HG03196 (cell line): Measurements from ENCODE around the gene CCDC97.
"Not testable (repeated sequence)": the region's sequence is repeated elsewhere in the genome, so short reads cannot be mapped to it uniquely, and the experiment has no call there.

Source experiments
- ATAC-seq: cut with Tn5 transposase; IDR thresholded peaks from one replicate; pipeline ENCODE4 v1.9.1; 2021; ENCODE audit not compliant: unreplicated experiment

CCDC97 gene

DNA sequence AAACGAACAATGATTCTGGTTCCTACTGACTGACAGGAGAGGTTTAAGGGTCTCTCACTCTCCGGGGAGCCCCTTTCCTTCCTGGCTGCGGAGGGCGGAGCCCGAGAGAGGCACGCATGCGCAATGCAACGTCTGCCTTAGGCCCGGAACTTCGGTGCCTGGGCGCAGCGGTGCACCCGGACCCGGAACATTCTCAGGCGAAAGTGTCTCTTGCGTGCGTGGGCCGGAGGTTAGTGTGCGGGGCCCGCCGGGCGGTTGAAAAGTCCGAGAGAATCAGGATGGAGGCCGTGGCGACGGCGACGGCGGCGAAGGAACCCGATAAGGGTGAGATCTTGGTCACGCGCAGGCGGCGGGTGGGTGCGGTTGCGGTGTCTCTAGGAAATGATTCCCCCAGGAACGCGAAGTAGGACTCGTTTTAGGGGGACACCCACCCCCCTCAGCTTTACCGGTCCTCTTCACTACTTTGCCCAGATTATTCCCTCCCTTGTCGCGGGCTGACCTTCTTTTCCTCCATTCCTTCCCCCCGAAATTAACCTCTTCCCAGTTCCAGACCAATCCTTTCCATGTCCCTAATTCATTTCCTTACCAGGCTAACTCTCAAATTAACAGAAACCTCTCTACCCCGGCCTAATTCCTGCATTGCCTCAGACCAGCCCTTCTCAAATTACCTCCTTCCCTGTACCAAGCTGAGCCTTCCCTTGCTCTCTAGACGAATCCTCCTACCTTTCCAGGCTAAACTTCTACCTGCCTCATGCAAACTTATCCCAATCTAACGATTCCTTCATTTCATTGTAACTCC lies at the start of gene CCDC97:
Gene CCDC97, plus strand, starts transcription at position 140 of the 799 bp plus-strand sequence. Its CDS starts 139 bp downstream, at position 279.
- peak; percentile 65 for ATAC-seq

DNA sequence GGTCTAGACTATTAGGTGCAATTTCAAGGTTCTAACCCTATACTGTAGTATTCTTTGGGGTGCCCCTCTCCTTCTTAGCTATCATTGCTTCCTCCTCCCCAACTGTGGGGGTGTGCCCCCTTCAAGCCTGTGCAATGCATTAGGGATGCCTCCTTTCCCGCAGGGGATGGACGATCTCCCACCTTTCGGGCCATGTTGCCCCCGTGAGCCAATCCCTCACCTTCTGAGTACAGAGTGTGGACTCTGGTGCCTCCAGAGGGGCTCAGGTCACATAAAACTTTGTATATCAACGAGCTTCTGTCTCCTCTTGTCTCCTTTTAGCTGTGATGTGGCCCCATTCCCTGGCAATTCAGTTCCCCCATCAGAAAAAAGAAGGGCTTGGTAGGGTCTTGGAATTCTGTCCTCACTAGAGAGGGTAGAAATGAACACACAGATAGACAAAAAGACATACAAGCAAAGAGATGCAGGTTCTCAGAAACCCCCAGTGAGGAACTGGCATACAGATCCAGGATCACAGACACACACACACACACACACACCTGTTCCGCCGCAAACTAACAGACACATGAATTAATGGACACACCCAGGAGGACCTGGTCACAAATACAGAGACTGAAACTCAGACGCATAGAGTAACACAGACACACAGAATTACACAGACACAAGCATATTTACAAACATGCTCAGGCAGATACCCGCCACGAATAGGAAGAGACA lies 48.3 kb upstream of the CCDC97 start:
- no peak for ATAC-seq

DNA sequence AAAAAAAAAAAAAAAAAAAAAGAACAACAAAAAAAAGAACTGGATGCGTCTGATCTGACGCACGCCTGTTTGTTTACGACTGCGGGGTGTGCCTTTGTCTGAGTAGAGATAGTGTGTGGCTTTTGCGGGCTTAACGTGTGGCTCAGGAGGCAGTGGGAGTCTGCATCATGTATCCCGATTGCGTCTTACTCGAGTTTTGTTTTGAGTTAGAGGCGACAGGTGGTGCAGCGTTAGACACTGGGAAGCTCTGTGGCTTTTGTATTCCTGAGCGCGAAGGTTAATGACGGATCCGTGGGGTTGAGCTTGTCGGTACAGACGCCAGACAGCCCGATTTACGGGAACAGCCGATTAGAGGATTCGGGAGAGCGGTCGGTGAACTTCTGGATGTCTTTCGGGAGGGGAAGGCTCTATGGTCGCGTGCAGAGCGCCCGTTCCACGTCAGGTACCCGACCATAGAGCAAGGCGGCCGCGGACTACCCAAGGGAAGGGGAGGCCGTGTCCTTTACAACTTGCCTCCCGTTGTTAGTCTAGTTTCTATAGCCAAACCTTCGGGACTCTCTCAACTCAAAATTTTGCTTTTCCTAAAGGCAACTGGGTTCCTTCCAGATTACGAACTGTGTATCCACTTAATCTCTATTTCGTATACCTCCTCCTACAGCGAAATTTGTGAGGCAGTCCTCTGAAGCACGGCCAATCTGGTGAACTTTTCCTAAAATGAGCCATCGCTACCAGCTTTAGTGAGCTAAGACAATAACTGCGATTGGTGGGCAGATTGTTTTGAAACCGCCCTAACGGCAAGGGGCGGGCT lies 46.7 kb upstream of the CCDC97 start:
- peak; percentile 4 for ATAC-seq

DNA sequence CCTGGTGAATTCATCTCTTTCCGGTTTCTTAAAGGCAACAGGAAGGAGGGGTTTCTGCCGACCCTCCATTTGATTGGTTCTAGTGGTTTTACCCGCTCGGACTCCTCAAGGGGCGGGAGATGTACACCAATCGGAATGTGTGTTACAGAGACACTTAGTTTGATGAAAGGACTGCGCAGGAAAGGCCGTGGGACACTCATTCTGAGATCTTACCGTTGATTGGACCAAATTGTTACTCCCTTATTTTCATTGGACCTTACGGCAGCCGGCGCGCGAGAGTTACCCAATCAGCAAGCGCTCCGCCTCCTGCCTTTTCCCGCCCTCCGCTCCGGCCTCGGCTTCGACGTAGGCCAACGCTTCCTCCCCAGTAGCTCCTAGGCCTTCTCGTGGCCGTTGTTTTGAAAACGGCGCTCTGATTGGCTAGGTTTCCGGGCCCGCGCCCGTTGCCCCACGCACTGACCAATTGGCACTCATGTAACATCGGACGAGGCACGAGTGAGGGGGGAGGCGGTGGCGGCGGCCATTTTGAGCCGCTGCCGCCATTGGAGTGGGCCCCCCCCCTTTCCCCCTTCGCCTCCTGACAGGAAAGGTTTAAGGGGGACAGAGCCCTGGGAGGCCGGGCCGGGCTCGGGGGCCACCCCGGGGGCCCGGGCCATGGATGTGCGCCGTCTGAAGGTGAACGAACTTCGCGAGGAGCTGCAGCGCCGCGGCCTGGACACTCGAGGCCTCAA lies 46.0 kb upstream of the CCDC97 start, which contains the start of gene HNRNPUL1:
Gene HNRNPUL1, plus strand, starts transcription at position 523 of the 731 bp plus-strand sequence. Its CDS starts 132 bp downstream, at position 655.
- ATAC-seq, result peak; percentile 65

DNA sequence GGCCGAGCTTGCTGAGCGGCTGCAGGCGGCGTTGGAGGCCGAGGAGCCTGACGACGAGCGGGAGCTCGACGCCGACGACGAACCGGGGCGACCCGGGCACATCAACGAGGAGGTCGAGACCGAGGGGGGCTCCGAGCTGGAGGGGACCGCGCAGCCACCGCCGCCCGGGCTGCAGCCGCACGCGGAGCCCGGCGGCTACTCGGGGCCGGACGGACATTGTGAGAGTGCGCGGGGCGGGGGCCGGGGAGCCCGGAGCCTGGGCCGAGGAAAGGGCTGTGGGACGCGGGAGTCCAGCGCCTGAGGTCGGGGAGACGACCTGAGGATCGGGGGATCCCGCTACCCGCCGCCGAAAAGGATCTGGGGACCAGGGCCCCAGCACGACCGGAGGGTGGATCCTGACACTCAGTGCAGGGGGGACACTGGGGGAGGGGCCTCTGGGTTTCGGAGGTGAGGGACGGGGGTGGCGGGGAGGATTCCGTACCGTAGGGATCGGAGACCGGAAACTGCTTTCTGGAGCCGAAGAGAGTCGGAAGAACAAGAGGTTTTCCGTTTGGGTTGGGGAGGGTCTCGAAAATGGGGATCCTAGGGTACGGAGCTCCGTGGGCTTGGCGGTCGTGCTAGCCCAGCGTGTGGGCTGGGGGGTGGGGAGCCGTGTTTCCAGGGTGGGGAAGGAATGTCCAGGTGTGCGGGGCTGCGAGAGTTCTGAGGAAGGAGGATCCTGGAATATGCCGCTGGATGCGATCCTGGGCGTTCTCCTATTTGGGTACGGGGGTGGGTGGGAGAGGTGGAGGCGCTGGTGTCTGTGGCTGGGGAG lies 45.2 kb upstream of the CCDC97 start:
- no peak for ATAC-seq

DNA sequence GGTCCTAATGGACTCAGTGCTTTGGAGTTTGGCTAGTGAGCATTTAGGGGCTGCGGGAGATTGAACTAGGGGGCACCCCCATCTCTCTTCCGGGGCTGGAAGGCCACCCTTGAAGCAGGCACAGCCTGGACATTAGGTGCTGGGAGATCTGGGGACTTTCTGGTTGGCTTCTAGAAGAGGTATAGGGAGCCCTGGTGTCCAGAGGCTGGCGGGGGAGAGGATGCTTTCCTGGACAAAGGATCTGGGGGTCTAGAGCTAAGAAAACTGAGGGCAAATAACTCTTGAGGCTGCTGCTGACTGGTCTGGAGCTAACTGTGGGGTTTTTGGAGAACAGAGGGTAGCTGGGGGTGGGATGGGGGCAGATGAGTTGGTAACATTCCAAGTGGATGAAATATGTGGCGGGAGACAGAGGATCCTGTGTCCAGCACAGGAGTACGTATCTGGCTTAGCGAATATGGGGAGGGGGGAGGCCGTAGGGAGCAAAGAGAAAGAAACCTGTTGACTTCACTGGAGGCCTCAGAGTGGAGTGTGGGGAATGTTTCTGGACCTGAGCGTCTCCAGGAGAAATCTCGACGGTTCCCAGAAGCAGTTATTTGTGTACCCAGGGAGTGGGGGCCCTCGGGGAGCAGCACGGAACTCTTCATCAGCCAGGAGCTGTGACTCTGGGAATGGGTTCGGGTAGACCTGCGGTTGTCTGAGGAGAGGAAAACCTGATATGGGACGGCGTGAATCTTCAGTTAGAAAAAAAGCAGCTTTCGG lies 44.4 kb upstream of the CCDC97 start:
- ATAC-seq, result no peak

DNA sequence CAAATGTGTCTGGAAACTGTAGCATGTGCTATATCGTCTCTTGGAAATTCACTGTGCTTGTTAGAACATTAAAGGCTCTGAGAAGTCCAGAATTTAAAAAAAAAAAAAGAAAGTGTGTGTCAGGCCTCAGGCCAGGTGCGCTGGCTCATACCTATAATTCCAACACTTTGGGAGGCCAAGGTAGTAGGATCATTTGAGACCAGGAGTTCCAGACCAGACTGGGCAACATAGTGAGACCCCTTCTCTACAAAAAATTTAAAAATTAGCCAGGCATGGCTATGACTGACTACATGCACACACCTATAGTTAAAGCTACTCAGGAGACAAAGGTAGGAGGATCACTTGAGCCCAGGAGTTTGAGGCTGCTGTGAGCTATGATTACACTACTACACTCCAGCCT lies 40.9 kb upstream of the CCDC97 start:
- no peak for ATAC-seq

DNA sequence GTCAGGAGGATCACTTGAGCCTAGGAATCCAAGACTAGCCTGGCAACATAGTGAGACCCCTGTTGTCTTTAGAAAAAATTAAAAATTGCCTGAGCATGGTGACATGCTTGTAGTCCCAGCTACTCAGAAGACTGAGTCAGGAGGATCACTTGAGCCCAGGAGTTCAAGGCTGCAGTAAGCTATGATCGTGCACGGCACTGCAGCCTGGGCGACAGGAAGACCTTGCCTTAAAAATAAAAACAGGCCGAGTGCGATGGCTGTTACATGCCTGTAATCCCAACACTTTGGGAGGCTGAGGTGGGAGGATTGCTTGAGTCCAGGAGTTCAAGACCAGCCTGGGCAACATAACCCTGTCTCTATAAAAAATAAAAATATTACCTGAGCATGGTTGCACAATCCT lies 40.4 kb upstream of the CCDC97 start:
- no peak for ATAC-seq

DNA sequence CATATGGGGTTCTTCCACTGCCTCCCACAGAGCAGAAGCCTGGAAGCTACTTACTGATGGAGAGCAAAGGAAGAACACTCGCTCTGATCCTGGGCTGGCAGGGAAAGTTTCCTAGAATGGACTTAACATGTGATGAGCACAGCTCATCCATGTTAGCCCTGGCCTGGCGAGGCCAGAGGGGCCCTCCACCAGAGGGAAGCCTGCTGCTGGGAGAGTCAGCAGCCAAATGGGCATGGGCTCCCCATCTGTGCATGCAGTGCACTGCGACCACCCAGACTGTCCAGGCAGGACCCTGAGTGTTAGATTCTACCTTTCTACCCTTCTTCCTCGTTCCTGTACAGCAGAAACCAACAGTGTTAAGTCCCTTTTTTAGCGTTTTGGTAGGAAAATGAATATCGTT lies 36.9 kb upstream of the CCDC97 start:
- ATAC-seq, result no peak

DNA sequence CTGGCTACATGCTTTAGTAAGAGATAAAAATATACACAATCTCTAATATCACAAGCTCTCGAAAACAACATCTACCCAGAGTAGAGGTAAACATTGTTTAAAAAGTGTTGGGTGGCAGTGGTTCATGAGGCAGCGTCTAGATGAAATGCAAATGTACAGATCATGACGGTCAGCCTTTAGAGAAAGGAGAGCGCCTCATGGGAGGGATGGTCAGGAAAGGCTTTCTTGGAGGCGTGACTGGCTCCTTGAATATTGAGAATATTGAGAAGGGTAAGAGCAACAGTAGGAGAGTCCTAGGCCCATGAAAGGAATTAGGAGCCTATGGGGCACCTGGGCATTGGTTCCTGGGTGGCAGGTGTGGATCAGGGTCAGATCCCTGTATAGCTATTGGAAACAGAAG lies 35.2 kb upstream of the CCDC97 start:
- ATAC-seq, result no peak

DNA sequence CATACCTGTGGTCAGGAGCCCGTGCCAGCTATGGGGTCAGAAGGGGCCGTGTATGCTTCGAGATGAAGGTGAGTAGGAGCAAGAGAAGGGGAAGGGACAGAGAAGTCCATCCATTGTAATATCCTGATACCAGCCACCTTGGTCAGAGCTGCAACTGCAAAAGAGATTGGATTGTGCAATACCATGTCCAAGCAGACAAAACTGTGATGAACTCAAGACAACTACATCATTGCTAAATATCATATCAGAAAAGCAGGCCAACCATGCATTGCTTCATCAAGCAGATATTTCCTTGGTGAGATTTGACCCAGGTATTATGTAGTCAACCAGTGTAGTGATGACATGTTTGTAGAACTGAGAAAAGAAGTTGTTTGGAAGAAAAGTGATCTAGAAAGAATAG lies 33.7 kb upstream of the CCDC97 start:
- ATAC-seq, result no peak

DNA sequence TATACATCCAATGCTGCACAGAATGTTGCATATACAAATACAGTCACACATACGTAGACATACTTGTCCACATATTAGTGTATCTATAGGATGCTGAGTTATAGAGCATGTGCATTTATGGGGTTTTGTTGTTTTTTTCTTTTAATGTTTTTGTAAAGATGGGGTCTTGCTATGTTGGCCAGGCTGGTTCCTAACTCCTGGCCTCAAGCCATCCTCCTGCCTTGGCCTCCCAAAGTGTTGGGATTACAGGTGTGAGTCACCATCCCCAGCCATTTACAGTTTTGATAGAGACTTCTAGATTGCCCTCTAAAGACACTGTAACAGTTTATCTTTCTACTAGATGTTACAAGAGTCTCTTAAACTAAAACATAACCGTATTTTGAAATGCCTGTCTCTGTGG lies 31.5 kb upstream of the CCDC97 start:
- ATAC-seq, result no peak

DNA sequence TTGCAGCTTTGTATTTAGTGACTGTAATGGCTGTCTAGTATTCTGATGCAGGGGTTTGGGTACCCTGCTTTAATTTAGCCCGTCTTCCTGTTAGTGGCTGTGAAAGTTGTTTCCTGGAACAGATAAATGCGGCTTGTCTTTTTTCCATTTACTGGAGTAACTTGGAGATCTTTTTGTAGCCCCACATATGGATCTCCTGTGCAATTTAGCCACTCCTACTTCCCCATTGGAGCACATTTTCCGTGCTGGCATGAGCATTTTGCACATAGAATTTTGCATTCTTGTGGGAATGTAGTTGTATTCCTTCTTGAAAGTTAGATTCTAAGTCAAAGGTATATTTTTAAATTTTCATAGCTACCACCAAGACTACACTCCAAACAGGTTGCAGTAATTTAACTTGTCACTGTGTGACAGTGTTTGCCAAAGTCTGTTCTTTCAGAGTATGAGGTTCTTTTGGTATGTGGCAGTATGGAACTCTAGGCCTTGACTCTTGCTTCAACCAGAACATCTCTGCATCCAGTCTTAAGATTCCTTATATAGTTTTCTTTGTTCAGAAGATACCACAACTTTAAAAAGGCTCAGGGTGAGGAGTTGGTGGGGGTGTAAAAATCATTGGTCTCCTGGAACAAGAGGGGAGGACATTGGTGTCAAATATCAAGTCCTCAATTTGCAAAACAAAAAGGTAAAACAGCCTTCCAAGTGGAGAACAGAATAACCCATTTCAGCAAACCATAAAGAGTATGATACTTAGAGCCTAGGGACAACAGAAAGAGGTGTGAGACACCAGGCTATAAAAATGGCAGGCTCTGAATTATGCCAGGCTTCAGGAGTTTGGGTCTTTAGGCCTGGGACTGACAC lies 21.1 kb upstream of the CCDC97 start:
- no peak for ATAC-seq

DNA sequence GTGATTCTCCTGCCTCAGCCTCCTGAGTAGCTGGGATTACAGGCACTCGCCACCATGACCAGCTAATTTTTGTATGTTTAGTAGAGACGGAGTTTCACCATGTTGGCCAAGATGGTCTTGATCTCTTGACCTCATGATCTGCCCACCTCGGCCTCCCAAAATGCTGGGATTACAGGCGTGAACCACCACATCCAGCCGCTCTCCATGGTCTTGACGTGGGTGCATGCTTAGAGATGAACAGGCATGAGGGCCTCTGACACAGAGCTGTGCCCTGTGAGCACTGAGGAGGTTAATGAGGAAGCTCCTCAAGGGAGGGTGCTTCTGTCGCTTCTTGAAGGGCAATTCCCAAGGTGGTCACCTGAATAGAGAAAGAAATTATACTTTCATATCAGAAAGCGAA lies 20.2 kb upstream of the CCDC97 start:
- not testable (repeated sequence) for ATAC-seq

DNA sequence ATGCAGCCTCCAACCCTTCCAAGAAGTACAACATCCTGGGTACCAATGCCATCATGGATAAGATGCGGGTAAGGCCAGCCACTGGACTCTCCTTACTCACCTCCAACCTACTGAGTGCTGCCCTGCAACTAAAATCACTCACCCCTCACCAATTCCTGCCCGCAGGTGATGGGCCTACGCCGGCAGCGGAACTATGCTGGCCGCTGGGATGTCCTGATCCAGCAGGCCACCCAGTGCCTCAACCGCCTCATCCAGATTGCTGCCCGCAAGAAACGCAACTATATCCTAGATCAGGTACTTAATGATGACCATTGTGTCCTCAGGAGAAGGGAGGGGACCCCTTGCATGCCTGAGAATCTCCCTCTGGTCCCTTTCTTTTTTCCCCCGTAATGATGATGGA lies 15.6 kb upstream of the CCDC97 start:
- no peak for ATAC-seq

DNA sequence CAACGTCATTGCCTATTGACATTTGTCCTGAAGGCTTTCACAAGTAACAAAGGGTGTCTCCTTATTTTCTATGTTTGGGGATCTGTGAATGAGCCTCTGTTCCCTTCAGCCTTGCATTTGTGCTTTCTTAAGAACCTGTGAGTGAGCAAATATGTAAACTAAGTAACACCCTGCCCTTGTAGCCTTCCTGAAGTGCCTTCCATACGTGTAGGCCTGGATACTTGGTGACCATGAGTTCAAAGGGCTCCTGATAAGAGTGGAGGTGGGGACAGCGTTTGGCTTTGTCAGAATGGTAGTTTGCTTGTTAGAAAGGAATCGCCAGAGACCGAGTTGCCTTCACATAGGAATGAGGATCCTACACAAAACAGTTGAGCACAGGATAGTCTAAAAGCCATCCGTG lies 14.5 kb upstream of the CCDC97 start:
- no peak for ATAC-seq

DNA sequence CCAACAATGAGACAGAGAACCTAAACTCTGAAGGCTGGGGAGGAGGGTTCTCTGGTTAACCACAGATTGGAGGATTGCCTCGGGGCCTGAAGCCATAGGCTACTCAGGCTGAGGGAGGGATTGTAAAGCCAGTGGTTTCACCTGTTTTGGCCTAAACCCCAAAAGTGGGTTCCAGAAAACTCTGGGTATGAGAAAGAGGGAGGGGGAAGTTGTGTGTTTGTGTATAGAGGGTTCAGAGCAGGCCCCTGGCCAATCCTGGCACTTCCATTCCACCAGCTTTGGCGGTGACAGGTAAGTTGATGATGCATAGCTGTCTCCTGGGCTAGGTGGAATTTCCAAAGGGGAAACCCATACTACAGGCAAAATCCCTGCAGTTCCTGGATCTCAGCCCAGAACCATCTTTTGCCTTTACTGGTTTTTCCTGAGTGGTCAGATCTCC lies 13.5 kb upstream of the CCDC97 start:
- no peak for ATAC-seq

DNA sequence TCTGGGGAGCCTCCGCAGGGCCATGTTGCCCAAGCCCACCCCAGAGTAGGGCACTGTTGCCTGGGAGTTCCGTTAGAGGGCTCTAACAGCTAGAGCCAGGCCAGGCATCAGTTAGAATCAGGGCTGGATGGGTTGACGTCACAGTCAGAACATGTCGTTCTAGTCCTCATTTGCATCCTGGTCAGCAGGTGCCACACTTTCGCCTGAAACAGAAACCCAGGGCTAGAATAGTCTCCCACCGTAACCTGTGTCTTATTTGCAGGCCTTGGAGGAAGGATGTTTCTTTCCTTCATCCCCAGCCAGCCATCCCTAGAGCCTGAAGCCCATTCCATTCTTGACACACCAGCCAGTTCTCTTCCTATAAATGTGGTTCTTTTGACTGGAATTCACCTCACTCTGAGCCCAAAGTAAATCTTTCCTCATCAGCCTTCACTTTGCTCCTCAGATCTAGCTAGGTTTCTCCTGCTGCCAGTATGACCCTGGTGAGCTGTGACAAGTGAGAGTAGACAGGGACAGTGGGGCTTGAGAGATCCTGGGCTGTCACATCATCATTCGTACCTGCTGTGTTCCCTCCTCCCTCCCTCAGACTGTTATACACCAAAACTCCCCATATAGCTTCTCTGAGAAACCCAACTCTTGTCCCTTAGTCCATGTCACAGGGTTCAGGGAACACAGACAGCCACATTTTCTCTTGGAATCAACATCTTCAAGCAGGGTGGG lies 12.2 kb upstream of the CCDC97 start:
- ATAC-seq, result peak; percentile 65
